ENCODE measurements around the gene PRR16.

The PRR16 gene

DNA sequence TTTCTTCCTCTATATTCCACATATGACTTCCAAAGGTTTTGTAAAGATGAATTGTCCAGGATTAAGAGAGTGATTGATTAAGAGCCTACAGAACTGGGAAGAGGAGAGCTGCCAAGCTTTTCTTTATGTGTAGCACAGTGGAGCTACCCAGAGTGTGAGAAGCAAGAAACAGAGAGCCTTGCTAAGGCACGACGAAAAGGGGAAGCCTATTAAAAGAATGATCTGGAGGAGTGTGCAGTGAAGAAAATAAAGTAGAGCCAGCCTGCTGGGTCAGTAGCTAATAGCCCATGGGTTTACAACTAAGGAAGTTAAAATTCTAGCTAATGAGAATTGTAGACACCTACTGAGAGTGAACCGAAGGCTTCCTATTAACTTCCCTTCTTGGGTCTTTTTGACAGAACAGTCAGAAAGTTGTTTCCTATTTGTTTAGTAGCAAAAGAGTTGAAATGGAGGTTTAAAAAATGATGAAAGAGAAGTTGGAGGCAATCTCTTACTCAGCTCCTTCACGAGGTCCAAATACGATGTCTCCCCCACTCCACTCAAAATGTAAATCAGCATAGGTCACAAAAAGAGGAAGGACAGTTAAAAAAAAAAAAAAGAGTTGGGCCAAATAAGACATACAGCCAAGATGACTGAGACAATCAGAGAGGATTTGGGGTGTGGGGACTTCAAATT is 957 bp upstream of the PRR16 start:
- no peak for DNase-seq (ENCODE audit: low read depth)

DNA sequence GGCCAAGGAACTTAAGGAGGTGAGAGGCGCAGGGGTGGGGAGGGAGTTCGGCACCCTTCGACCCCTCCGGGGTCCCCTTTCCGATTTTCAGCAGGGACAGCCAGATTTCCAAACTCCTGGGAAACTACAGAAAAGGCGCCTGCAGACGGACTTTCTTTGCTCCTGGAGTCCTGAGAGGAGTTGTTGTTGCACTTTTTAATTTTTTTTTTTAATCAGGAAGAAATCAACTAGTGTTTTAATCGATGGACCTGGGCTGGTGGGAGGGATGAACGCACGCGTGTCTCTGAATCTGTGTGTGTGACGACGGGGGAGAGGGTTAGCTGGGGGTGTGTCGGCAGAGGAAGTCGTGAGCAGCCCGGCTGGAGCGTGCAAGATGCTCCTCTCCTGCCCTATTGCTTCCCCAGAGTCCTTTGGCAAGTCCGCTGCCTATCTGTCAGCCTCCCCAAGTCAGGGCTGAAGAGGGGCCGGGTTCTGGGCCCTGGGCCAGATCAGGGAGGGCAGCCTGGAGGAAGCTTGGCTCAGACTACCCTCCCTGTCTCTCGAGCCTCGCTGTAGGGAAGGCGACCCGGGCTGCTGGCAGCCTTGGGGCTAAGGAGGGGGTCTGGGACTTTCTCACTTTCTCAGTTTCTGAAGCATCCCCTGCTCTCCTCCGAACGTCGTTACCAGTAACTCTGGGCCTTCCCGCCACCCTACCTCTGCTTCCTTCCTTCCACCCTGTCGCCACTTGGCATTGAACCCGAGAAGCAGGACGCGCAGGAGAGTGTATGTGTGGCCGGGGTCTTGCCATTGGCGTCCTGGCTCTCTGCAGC is 731 bp downstream of the PRR16 start:
- DNase-seq (ENCODE audit: low read depth), result no peak

DNA sequence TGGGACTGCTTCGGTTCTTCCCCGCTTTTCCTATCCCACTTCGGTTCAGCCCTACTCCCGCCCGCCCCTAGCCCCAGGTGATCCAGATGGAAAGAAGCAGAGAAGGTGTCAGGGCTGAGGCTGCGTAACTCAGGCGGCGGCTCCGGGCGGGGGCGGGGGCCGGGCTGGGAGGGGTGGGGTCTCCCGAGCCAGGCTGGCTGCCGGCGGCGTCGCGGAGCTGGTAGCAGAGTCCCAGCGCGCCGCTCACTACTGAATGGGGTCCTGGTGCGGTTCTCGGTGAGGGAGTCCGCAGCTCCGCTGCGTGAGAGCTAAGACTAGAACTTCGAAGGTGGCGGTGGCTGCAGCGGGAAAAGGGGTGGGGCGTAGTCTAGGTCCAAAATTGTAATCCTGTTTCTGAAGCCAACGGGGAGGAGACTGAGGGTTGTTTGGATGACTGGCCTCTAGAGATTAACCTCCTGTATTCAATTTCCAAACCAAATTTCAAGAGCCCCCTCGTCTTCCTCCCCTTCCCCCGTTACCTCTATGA is 1.4 kb downstream of the PRR16 start:
- no peak for DNase-seq (ENCODE audit: low read depth)

DNA sequence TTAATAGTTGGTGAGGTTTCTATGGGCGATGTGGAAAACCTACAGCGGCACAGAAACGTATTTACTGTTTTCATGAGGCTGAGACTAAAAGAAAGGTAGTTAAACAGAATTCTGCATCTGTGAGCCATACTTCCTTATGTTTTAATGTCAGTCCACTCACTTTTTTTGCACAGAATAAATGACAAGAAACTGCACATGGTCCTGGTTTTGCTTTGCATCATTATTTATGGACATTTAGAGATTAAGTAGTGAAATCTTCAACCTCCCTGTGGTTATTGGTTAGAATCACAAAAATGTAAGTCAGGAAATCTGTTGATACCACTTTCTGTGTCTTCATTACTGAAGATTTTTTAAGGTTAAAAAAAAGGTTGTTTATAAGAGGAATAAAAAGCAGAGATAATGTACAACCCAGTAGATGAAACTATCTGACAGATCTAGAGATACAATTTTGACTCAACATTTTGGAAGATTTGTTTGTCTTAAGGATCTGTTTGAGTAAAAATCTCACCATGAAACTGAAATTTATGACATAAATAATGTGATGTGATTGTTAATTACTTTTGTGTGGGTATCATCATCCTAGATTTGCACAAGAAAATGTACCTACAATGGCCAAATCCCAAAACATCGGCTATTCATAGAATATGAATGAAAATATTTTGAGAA is 2.4 kb downstream of the PRR16 start:
- no peak for DNase-seq (ENCODE audit: low read depth)

DNA sequence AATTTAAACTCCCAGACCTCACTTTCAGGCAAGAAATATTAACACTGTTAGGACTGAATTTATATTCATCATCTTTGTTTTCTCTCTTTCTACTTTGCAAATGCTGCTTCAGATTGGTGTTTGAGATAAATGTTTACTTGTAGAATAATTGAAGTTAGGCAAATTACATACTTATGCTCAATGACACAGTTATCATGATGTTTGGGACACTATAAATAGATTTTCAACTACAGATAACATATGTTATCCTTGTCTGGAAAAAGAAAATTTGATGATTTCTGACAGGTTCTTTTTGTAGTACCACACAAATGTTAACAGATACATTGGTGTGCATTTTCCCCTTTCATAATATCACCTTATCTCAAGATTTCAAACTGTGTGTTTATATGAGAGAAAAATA is 7.9 kb downstream of the PRR16 start:
- no peak for DNase-seq (ENCODE audit: low read depth)

DNA sequence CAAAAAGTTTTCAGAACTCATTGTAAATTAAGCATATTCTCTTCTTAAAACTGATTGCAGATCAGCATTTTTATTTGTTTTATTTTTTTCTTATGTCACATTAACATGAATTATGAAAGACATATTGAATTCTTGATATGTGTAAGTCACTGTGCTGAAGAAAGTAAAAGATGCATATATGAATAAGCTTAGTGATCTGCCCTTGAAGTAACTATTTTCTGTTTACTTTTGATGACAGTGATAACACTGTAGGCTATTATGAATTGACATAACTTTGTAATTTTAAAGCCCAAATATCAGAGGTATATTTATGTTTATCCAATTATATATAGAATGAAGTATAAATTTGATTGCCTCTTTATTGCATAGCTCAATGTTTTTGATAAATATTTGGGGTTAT is 8.8 kb downstream of the PRR16 start:
- DNase-seq (ENCODE audit: low read depth), result no peak

DNA sequence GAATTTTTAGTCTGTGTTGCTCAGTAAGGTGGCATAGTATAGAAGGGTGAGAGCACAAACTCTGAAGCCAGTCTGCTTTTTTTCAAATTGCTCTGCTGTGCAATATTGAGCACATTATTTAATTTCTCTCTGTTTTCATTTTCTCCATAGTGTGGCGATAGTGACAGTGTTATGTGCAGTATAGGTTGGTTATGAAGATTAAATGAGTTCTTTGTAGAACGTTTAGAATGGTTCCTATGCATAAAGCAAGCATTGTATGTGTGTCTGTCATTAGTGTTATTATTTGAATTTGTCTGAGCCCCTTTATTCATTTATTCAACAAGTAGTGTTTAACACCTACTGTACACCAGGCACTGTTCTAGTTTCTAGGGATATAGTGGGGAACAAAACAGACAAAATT is 9.2 kb downstream of the PRR16 start:
- no peak for DNase-seq (ENCODE audit: low read depth)

DNA sequence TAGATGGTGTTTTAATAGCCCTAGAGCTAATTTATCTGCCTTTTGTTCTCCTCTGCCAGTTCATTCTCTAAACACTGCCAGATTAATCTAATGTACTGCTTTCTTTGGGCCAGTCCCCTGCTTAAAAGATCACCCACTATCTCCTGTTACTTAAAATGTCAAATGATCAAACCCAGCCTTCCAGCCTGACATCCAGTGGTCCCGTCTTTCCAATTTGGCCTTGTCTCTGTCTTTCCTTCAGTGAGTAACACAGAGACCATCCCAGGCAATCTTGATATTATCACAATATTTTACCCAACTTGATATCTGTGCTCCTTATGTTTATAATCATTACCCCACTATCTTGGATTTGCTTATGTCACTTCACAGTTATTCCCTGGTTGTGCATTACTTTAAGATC is 12.0 kb downstream of the PRR16 start:
- no peak for DNase-seq (ENCODE audit: low read depth)

DNA sequence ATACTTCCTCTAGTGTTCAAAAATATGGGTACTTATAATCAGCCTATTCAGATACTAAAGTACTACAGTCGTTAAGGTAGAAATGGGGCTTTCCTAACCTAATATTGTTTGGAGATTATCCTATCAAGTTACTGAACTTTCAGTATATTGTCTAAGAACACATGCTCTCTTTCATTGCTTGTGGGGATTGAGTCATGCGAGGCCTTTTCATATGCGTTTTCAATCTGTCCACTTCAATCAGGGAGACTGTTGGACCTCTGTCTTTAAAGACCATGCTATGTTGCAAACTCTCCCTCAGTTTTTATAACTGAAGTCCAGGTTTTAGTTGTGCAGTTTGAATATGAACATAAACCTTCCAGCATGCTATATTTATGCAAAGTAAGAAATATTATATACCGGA is 15.0 kb downstream of the PRR16 start:
- no peak for DNase-seq (ENCODE audit: low read depth)

DNA sequence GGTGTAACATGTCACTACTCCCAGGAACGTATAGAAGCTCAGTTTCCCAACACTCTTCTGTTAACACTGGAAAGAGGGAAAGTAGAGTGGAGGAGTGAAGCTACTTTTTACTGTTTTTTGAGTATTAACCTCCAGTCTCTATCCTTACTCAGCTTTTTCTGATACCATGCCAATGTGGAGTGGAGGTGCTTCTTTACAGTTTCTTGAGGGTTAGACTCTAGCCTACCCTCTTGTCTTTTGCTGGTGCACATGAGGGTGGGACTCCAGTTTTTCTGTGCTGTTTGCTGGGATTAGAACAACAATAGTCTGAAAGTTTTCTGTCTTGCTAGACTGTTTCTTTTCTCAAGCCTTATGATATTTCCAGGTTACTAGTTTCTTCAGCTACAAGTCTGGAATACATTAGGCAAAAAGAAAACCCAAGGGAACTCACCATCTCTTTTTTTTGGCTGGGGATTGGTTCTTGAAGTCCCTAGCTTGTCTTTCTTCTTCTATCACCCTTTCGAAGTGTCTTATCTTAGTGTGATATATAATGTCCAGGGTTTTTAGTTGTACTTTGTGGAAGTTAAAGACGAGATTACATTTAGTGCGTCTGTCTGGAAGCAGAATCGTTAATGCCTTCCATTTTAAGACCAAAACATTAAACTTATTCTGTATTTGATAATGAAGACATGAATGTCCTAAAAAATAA is 35.9 kb downstream of the PRR16 start:
- no peak for DNase-seq (ENCODE audit: low read depth)

DNA sequence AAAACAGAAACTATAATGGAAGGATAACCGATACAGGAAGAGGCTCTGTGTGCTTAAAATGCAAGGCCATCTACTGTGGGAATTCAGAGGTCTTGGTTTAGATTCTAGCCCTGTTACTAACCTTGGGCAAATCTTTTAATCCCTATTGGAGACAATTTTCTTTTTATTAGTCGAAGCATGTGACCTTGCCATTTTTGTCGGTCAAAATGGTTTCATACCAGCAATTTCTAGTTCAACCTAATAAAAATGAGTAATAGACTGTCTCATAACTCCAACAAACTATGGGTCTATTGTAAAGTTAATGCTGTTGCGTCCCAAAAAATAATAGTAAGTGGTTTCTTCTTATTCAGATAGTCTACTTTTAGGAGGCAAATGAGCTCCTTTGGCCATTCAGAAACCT is 38.4 kb downstream of the PRR16 start:
- no peak for DNase-seq (ENCODE audit: low read depth)

DNA sequence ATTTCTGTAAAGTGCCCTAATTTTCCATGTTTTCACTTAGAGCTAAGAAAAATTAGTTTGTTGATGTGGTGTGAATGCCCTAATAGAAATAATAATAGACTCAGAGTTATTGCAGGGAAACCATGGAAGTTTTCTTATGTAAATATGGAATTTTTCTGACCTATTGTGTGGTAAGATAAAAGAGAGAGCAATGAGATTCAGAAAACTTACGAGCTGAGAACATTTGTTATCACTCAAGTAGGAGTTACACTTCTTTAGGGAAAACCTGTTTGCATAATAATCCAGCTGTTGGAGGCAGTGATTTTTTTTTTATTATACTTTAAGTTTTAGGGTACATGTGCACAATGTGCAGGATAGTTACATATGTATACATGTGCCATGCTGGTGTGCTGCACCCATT is 39.2 kb downstream of the PRR16 start:
- no peak for DNase-seq (ENCODE audit: low read depth)

DNA sequence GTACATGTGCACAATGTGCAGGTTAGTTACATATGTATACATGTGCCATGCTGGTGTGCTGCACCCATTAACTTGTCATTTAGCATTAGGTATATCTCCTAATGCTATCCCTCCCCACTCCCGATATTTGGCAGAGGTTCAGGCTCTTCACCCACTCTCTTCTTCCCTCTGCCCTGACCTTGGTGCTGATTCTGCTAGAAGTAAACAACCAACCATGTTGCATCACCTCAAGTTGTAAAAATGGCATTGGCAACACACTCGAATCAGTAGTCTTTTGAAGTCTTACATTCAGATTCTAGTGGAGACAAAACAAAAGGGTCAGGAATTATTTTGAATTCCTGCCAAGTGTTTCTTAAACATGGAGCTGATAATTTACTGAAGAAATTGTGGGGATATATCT is 40.0 kb downstream of the PRR16 start:
- DNase-seq (ENCODE audit: low read depth), result no peak

DNA sequence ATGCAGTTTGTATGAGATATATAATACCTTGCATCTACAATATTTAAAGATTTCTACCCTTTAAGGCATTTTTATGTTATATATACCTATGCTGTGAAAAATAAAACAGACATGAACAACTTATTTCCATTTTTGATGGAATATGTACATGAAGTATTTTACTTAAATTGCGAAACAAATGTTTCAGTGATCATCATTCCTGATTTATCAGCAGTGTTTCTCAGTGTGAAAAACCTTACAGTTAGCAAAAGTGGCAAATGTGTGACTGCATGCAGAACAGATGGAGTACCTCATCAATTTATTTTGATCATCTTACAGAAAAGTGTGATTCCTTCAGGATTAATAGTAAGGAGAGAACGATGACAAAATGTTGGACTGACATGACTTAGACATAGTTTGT is 43.1 kb downstream of the PRR16 start:
- no peak for DNase-seq (ENCODE audit: low read depth)

DNA sequence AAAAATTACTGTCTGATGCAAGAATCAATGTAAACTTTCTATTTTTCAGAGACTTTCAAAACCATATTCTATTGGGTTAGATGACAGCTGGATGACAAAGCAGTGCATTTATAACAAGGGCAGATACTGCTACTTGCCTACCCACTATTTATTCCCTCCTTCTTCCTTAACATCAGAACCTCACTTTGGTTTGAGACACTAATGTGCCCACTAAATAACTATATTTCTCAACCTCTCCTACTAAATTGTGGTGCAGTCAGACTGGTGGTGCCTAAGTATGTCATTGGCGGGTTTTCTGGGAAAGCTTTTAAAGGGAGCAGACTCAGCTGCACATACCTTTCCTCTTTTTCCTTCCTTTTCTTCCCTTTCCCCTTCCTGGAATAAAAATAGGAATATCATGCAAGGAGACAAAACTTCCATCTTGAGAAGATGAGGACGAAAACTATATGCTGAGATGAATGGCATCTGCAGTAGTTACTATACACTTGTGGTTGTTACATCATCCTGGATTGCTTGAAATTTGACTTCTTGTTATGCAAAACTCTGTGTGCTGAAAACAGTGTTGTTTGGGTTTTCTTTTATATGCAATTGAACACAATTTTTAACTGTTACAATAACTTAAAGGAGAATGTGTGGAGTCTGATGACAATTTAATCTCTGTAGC is 43.8 kb downstream of the PRR16 start:
- no peak for DNase-seq (ENCODE audit: low read depth)

DNA sequence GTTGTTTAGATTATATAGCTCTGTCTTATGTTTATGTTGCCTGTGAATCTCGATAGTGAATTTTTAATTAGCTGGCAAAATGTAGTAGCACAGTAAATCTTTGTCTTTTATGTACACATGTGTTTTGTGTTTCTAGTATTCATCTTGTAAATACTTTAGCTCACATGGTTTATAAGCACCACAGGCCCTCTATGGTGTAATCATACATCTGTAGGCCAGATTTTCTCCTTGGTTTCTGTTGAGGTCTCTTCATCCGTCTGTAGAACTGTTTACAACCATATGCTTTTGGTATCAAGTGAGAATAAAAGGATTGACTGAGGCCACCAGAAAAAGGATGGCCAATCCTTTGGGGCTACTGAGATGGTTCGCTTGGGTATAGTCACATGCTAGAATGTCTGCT is 45.0 kb downstream of the PRR16 start:
- DNase-seq (ENCODE audit: low read depth), result no peak

DNA sequence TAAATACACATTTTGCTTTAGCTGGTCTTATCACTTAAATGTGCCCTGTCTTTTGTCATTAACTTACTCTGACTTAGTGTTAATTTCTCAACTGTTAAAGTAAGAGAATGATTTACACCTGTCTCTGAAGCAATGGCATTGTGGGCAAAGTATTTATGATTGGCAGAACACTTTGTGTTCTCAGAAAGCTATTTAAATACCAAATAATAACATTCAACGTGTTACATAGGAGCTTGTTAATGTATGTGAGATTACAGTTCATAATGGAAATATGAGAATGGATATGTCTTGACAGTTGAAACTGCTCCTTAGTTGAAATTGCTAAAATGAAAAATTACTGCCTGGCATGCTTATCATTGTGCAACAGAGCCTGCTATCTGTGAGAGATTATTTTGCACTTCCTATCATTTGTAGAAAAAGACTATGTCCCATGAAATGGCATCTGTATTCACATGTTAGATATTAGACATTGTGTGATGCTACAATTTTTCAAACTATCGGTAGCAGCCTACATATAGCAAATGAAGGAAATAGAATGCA is 46.1 kb downstream of the PRR16 start:
- DNase-seq (ENCODE audit: low read depth), result no peak

DNA sequence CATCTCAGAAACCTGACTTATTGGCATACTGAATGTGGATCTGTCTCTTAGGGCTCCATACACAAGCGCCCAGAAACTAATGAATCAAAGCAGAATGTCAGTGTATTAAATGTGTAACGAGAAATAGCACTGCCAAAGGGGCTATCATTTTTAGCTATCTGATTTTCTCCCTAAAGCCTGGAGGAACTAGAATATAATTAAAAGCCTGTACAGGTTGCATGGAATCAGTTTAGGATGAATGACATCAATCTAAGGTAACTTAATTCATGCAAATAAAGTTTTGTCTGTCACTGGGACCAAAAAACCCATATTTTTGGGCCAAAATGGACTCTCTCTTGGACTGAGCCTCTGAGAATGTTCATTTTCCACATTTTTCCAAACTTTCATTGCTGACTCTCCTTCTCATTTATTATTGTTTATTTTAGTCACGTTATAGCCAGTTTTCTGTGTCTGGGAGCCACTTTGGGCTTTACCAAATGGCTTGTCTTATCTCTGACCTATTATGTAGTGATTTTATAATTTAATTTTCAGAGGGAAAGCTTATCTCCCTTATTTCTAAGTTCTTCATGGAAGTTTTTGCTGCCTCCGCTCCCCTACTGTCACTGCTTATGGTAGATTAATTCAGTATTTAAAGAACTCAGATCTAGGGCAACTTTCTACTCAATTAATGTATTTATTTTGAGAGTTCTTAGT is 47.0 kb downstream of the PRR16 start:
- no peak for DNase-seq (ENCODE audit: low read depth)

DNA sequence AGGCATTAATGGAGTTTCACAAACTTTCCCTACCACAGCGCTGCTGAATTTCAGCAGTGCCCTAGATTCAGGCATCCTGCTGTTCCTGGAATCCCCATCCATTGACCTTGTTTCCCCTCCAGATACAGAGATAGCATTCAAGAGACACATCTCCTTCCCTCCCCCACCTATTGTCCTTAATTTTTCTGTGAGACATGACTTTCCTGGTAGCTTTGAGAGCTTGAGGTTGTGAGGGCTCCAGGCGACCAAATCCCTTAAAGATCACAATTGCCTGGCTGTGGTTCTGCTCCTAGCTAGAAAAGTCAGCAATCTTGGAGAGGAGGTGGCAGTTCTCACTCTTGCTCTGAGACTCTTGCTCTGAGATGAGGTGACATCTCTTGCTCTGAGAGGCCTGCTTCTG is 48.0 kb downstream of the PRR16 start:
- no peak for DNase-seq (ENCODE audit: low read depth)

DNA sequence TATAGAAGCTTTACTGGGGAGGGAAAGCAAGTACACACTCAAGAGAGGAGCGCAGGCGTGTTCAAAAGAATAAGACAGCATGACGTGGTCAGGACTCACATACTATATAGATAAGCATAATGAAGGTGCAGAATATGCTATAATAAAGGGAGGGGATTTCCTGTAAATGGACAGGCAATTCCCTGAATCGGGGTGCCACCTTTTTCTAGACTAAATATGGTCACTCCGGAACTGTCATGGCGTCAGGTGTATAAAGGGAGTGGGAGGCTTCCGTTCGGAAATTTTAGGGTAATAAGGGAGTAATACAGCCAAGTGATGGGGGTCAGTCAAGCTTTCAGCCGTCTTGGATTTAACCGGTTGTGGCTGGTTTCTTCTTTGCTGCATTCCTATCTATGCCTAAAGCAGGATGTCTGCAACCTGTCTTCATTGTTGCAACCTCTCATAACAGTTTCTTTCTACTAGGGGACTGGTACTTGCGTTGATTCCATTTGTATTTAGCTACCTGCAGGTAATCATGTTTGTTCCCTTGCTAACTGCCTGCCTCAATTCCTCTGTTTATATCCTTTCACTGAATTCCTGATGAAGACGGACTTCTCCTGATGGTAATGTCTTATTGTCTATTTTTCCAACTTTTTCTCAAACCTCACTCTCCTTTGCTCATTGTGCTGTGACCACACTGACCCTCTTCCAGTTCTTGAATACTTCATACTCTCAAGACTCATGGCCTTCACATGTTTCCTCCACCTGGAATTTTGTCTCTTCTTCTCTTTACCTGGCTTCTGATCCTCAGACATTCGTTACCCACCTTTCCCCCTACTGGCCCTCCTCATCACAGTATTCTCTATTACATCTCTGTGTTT is 48.9 kb downstream of the PRR16 start:
- DNase-seq (ENCODE audit: low read depth), result no peak

Measured in CMK (cell line).